GM18499 (cell line): ENCODE measurements around the gene ATP4A.

Source experiments
- ATAC-seq: cut with Tn5 transposase; IDR thresholded peaks from one replicate; pipeline ENCODE4 v1.9.1; 2021; ENCODE audit warnings: moderate number of reproducible peaks; ENCODE audit not compliant: insufficient read depth, unreplicated experiment

ATP4A gene

DNA sequence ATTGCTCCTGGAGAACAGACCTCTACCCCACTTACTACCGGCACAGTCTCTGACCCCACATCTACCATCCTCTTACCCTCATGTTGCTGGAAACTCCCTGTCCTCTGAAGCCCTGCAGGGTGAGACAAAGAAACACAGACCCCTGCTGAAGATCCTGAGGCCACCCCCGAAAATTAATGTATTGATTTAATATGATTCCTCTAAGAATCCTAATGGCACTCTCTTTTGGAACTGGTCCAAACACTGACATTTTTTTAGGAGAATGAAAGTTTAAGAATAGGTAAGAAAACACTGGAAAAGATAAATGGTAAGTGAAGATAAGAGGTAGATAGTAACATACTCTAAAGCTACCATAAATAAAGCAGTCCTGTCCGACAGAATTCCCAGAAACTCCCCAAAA is 55.3 kb downstream of the ATP4A start:
- no peak for ATAC-seq

GRCh38 chr19:35507561-35507960 is 55.9 kb downstream of the ATP4A start:
- ATAC-seq: no peak

DNA sequence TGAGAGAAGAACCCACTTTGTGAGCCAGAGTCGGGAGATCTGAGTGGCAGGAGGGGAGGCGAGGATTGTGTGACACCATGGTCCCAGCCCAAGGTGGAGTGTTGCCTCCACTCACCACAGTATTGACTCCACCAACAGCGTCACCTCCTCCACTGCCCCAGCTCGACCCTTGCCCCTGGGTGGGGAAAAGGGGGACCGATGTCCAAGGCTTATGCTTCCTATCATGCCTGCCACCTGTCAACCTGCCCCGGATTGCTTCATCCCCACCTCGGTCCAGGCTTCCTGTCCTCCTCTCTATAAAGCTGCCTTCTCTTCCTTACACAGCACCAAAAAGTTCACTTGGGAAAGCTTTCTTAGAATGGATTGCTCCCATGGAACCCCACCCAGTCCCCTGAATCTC is 57.4 kb downstream of the ATP4A start:
- no peak for ATAC-seq

DNA sequence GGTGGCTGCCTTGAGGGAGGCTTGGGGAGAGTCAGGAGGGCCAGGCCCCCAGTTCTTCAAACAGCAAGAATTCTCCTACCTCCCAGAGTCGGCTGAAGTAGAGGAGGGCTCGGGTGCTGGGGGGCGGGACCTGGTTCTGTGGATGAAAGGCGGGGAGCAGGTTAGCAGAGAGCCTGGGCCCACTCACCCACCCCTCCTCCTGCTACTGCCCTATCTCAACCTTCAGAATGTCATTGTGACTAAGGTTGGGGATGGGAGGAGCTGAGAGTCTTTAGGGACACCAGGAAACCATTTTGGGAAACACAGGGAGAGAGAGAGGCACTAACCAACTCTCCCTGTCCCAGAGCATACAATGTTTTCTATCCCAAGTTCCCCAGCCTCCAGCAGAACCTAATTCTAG is 60.7 kb downstream of the ATP4A start:
- no peak for ATAC-seq

DNA sequence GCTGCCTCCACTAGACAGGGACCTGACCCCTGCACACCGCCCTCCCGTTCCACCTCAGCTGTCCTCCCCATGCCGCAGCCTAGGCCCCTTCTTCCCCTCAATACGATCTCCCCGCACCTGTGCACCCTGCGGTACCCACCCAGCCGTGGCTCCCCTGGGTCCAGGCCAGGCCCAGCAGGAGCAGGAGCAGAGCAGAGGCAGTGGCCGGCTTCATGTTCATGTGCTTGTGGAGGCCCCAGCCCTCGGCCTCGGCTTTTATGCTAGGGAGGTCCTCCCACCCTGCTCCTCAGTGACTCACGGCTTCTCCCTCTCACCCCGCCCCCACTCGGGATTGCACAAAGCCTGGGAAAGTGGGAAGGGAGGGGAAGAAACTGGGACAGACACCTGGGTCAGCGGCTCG is 61.8 kb downstream of the ATP4A start:
- ATAC-seq: no peak

DNA sequence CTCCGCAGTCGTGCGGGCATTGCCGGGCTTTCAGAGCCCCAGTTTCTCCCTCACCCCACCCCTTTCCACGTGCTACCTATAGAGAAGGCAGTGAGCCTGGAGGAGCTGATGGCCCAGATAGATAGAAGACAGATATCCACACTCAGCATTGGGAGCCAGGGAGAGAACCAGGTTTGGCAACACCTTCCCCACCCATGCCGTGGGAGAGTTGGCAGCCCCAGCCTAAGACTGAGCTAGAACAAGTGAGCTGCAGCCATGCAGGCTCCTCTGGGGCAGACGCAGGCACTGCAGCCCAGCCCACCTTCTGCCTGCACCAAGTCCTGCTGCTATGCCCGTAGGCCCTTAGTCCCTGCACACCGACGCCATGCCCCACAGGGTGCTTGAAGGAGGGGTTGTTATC is 62.8 kb downstream of the ATP4A start:
- no peak for ATAC-seq
